Measurements from ENCODE around the gene BGLAP.

Gene BGLAP

GRCh38 chr1:156212833-156213643 is 28.9 kb upstream of the BGLAP start, which contains the start of gene PMF1 (continued):
- TF ChIP-seq ZNF747 (tag by site-specific recombination; IDR thresholded peaks at IDR 0.05) (no peak), SP7 (tag by site-specific recombination; IDR thresholded peaks at IDR 0.05) (peak; percentile 82), ZIC2 (tag by site-specific recombination; IDR thresholded peaks at IDR 0.05) (0 out of 2 replicates have a peak, but pooled peaks have one; percentile 54), ZNF555 (tag by site-specific recombination; conservative IDR thresholded peaks at IDR 0.05) (no peak), ZNF677 (tag by site-specific recombination; IDR thresholded peaks at IDR 0.05) (no peak), PRDM6 (tag by site-specific recombination; IDR thresholded peaks at IDR 0.05) (no peak), ZEB2 (tag by site-specific recombination; IDR thresholded peaks at IDR 0.05) (peak; percentile 84), ZNF121 (tag by site-specific recombination; IDR thresholded peaks at IDR 0.05) (no peak), ZBTB48 (tag by site-specific recombination; IDR thresholded peaks at IDR 0.05) (no peak; the same call in 1 of the 2 replicates), ZNF416 (tag by site-specific recombination; IDR thresholded peaks at IDR 0.05) (no peak), MYNN (tag by site-specific recombination; IDR thresholded peaks at IDR 0.05; ENCODE audit: borderline replicate concordance) (no peak), ZNF768 (tag by site-specific recombination; IDR thresholded peaks at IDR 0.05) (no peak), ZNF138 (tag by site-specific recombination; IDR thresholded peaks at IDR 0.05; ENCODE audit: borderline replicate concordance) (no peak), ZNF433 (tag by site-specific recombination; IDR thresholded peaks at IDR 0.05; ENCODE audit: low read depth) (no peak), ZBTB1 (tag by site-specific recombination; IDR thresholded peaks at IDR 0.05) (no peak), ZNF549 (tag by site-specific recombination; IDR thresholded peaks at IDR 0.05) (no peak), ZSCAN16 (tag by site-specific recombination; IDR thresholded peaks at IDR 0.05) (no peak), ZNF214 (tag by site-specific recombination; IDR thresholded peaks at IDR 0.05; ENCODE audit: borderline replicate concordance) (no peak), GLI2 (tag by site-specific recombination; IDR thresholded peaks at IDR 0.05; ENCODE audit: borderline replicate concordance, low read depth) (no peak), ZNF521 (tag by site-specific recombination; IDR thresholded peaks at IDR 0.05) (no peak), KLF10 (tag by site-specific recombination; IDR thresholded peaks at IDR 0.05) (peak; percentile 69; the same call in 1 of the 2 replicates), ZNF658 (tag by site-specific recombination; IDR thresholded peaks at IDR 0.05) (no peak), ZNF335 (tag by site-specific recombination; conservative IDR thresholded peaks at IDR 0.05) (peak; percentile 97), ZNF626 (tag by site-specific recombination; IDR thresholded peaks at IDR 0.05) (no peak), ZSCAN30 (tag by site-specific recombination; IDR thresholded peaks at IDR 0.05) (no peak), ZNF660 (tag by site-specific recombination; IDR thresholded peaks at IDR 0.05) (peak; percentile 74; the same call in 1 of the 2 replicates), ZBTB21 (tag by site-specific recombination; IDR thresholded peaks at IDR 0.05) (peak; percentile 64)
- TF ChIP-seq, protein P1, sequence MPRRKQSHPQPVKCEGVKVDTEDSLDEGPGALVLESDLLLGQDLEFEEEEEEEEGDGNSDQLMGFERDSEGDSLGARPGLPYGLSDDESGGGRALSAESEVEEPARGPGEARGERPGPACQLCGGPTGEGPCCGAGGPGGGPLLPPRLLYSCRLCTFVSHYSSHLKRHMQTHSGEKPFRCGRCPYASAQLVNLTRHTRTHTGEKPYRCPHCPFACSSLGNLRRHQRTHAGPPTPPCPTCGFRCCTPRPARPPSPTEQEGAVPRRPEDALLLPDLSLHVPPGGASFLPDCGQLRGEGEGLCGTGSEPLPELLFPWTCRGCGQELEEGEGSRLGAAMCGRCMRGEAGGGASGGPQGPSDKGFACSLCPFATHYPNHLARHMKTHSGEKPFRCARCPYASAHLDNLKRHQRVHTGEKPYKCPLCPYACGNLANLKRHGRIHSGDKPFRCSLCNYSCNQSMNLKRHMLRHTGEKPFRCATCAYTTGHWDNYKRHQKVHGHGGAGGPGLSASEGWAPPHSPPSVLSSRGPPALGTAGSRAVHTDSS (tag by site-specific recombination; IDR thresholded peaks at IDR 0.05), result no peak
- TF ChIP-seq, protein P2, sequence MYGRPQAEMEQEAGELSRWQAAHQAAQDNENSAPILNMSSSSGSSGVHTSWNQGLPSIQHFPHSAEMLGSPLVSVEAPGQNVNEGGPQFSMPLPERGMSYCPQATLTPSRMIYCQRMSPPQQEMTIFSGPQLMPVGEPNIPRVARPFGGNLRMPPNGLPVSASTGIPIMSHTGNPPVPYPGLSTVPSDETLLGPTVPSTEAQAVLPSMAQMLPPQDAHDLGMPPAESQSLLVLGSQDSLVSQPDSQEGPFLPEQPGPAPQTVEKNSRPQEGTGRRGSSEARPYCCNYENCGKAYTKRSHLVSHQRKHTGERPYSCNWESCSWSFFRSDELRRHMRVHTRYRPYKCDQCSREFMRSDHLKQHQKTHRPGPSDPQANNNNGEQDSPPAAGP (tag by site-specific recombination; IDR thresholded peaks at IDR 0.05), result peak; percentile 38; the same call in 1 of the 2 replicates
- TF ChIP-seq, protein P3, sequence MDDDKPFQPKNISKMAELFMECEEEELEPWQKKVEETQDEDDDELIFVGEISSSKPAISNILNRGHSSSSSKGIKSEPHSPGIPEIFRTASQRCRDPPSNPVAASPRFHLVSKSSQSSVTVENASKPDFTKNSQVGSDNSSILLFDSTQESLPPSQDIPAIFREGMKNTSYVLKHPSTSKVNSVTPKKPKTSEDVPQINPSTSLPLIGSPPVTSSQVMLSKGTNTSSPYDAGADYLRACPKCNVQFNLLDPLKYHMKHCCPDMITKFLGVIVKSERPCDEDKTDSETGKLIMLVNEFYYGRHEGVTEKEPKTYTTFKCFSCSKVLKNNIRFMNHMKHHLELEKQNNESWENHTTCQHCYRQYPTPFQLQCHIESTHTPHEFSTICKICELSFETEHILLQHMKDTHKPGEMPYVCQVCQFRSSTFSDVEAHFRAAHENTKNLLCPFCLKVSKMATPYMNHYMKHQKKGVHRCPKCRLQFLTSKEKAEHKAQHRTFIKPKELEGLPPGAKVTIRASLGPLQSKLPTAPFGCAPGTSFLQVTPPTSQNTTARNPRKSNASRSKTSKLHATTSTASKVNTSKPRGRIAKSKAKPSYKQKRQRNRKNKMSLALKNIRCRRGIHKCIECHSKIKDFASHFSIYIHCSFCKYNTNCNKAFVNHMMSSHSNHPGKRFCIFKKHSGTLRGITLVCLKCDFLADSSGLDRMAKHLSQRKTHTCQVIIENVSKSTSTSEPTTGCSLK (tag by site-specific recombination; IDR thresholded peaks at IDR 0.05), result no peak
- TF ChIP-seq, protein P4, sequence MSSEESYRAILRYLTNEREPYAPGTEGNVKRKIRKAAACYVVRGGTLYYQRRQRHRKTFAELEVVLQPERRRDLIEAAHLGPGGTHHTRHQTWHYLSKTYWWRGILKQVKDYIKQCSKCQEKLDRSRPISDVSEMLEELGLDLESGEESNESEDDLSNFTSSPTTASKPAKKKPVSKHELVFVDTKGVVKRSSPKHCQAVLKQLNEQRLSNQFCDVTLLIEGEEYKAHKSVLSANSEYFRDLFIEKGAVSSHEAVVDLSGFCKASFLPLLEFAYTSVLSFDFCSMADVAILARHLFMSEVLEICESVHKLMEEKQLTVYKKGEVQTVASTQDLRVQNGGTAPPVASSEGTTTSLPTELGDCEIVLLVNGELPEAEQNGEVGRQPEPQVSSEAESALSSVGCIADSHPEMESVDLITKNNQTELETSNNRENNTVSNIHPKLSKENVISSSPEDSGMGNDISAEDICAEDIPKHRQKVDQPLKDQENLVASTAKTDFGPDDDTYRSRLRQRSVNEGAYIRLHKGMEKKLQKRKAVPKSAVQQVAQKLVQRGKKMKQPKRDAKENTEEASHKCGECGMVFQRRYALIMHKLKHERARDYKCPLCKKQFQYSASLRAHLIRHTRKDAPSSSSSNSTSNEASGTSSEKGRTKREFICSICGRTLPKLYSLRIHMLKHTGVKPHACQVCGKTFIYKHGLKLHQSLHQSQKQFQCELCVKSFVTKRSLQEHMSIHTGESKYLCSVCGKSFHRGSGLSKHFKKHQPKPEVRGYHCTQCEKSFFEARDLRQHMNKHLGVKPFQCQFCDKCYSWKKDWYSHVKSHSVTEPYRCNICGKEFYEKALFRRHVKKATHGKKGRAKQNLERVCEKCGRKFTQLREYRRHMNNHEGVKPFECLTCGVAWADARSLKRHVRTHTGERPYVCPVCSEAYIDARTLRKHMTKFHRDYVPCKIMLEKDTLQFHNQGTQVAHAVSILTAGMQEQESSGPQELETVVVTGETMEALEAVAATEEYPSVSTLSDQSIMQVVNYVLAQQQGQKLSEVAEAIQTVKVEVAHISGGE (tag by site-specific recombination; conservative IDR thresholded peaks at IDR 0.05; ENCODE audit: low read depth), result peak; percentile 32; the same call in 1 of the 2 replicates

Data from HEK293 (cell line).